ENCODE measurements around the gene KCNK3. TPM values are rescaled to one million over a fixed set of nuclear protein-coding genes. Genes with fewer than 3 reads are reported as not detected.

The KCNK3 gene
- total RNA-seq, 2 donors from 2014 or later: 10.5 to 20.5 TPM

DNA sequence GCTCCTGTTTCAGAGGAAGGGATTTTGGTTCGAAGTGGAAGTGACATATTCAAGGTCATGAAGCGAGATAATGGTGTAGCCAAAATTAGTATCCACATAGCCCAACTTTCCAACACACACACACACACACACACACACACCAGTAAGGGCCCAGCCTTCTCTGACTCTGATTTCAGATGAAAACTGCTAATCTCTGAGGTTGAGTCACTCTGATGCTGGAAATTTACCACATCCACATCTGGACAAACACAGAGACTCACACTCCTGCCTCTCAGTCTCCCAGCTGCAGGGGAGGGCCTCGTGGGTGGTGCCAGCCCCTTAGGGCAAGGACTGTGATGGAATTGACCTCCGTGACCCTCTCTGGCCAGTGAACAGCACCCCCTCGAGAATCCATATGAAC is 42.6 kb downstream of the KCNK3 start:
- Histone ChIP-seq H3K4me3 (no peak overlapping the region), H3K9me3 (no peaks in the 10 kb centered on the region), H3K4me1 (no peaks in the 10 kb centered on the region), H3K36me3 (replicated peaks in 1 of 2; ENCODE audit: insufficient read depth in 1 of 2, low read depth in 2 of 2) (no peaks in the 10 kb centered on the region), H3K27ac (no peak overlapping the region), H3K27me3 (no peaks in the 10 kb centered on the region)
- no peak for TF ChIP-seq POLR2A (IDR thresholded peaks at IDR 0.05)
- TF ChIP-seq, protein P1, sequence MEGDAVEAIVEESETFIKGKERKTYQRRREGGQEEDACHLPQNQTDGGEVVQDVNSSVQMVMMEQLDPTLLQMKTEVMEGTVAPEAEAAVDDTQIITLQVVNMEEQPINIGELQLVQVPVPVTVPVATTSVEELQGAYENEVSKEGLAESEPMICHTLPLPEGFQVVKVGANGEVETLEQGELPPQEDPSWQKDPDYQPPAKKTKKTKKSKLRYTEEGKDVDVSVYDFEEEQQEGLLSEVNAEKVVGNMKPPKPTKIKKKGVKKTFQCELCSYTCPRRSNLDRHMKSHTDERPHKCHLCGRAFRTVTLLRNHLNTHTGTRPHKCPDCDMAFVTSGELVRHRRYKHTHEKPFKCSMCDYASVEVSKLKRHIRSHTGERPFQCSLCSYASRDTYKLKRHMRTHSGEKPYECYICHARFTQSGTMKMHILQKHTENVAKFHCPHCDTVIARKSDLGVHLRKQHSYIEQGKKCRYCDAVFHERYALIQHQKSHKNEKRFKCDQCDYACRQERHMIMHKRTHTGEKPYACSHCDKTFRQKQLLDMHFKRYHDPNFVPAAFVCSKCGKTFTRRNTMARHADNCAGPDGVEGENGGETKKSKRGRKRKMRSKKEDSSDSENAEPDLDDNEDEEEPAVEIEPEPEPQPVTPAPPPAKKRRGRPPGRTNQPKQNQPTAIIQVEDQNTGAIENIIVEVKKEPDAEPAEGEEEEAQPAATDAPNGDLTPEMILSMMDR (IDR thresholded peaks at IDR 0.05): no peak
- DNase-seq: peak in 1 of 4 donors; percentile 48
- ATAC-seq: peak; percentile 60
- 0 to 34% methylated on average over 2 to 5 of the region's 5 CpGs for WGBS, 2 donors
- intact Hi-C loops (cut with DNase I): loop anchor here (10.0 kb wide), 1 partner anchor 50 kb away; no protein-coding TSS in a partner anchor

DNA sequence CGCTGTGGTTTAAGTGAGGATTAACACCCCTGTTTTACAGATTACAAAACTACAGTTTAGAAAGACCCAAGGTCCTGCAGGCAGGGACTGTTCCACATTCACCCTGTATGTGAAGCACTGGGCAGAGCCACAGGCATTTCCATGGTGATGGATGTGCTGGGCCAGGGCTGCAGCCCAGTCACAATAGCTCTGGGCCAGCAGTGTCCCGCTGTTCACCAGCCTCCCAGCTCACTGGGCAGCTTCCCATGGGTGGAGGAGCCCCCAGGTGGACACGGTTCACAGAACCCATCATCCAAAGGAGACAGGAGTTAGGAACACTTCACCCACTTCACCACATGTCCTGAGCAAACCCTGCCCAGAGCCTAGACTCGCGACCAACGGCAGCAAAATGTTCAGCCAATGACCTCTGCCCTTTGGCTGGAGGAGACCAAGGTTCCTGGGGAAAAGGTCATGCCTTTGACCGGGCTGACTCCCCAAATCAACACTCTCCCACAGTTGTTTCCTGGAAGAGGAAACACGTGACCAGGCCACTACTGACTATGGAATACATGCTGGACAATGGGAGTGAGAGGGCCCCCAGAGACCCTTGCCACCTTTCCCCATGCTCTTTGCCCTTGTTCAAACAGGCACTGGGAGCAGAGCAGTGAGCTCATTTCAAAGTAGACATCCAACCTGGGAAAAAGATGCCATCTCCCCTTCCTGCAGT is 43.5 kb downstream of the KCNK3 start:
- Histone ChIP-seq H3K27me3 (no peaks in the 10 kb centered on the region), H3K36me3 (replicated peaks in 1 of 2; ENCODE audit: insufficient read depth in 1 of 2, low read depth in 2 of 2) (no peaks in the 10 kb centered on the region), H3K9me3 (no peaks in the 10 kb centered on the region), H3K4me1 (no peaks in the 10 kb centered on the region), H3K4me3 (no peak overlapping the region), H3K27ac (peak overlapping the region in 1 of 4 donors; percentile 14)
- peak; percentile 38 for ATAC-seq
- 33 to 69% methylated on average over 3 to 8 of the region's 8 CpGs for WGBS, 2 donors
- peak in 2 of 4 donors; percentile 30 to 58 for DNase-seq
- TF ChIP-seq POLR2A (IDR thresholded peaks at IDR 0.05): no peak
- TF ChIP-seq, protein P1 (IDR thresholded peaks at IDR 0.05): peak in 1 of 7 experiments; percentile 29
- intact Hi-C loops (cut with DNase I): loop anchor here (10.0 kb wide), 1 partner anchor 51 kb away; no protein-coding TSS in a partner anchor

DNA sequence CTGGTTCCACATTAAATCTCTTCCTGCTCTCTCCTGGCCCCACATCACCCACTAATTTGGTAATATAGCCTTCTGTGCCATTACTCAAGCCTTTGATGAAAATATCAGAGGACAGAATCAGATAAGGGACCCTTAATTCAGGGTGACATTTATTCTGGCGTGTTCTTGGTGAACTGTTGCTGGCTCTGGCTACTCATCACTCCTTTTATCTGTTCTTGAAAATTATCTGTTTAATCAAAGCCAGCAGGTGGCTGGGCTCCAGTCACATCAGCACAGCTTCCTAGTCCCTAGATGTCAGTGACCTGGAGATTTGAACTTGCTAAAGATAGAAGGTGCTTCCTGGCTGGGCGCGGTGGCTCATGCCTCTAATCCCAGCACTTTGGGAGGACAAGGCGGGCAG is 44.7 kb downstream of the KCNK3 start:
- TF ChIP-seq, protein P1 (IDR thresholded peaks at IDR 0.05): no peak
- no peak for TF ChIP-seq POLR2A (IDR thresholded peaks at IDR 0.05)
- intact Hi-C loops (cut with DNase I): loop anchor here (10.0 kb wide), 1 partner anchor 52 kb away; no protein-coding TSS in a partner anchor
- Histone ChIP-seq H3K4me3 (no peak overlapping the region), H3K9me3 (no peaks in the 10 kb centered on the region), H3K4me1 (no peaks in the 10 kb centered on the region), H3K27me3 (no peaks in the 10 kb centered on the region), H3K27ac (no peak overlapping the region), H3K36me3 (replicated peaks in 1 of 2; ENCODE audit: insufficient read depth in 1 of 2, low read depth in 2 of 2) (no peaks in the 10 kb centered on the region)
- DNase-seq (no peak), ATAC-seq (no peak)
- 81 to 83% methylated on average over 3 to 4 of the region's 4 CpGs for WGBS, 2 donors

DNA sequence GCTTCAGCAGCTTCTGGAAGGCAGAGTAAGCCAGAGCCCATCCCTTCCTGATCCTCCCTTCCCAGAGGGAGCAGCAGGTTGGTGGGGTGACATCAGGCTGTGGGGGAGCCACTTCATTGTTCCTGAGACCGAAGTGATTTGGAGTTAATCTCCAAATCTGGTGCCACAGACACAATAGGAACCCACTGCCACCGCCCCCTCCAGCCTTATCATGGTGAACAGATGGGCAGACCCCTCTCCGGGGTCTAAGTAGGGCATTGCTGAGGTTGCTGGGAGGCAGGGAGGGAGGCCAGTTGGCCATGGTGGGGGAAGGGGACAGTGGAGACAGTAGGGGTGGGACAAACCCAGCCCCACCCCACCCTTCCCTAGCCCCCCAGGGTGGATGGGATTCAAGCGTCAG is 46.0 kb downstream of the KCNK3 start:
- DNase-seq (no peak), ATAC-seq (no peak)
- 77 to 86% methylated on average over 3 to 4 of the region's 4 CpGs for WGBS, 2 donors
- no peaks in the 10 kb centered on the region for H3K4me1 ChIP-seq
- no peaks in the 10 kb centered on the region for H3K27me3 ChIP-seq
- no peaks in the 10 kb centered on the region for H3K36me3 ChIP-seq (replicated peaks in 1 of 2; ENCODE audit: insufficient read depth in 1 of 2, low read depth in 2 of 2)
- TF ChIP-seq POLR2A (IDR thresholded peaks at IDR 0.05): no peak
- TF ChIP-seq, protein P1 (IDR thresholded peaks at IDR 0.05): no peak
- H3K4me3 ChIP-seq: no peak overlapping the region
- no peaks in the 10 kb centered on the region for H3K9me3 ChIP-seq
- intact Hi-C loops (cut with DNase I): loop anchor here (10.0 kb wide), 1 partner anchor 54 kb away; no protein-coding TSS in a partner anchor
- H3K27ac ChIP-seq: no peak overlapping the region

All from body of pancreas (tissue), 4 donors.